Dedifferentiated amniotic fluid mesenchymal stem cell (primary cell): Measurements from ENCODE around the gene PPP2R2D.
"Not testable (repeated sequence)": the region's sequence is repeated elsewhere in the genome, so short reads cannot be mapped to it uniquely, and the experiment has no call there.

Source experiments
- DNase-seq: peaks from one replicate; pipeline ENCODE4 v3.0.0-alpha.2; 2016; ENCODE audit errors: extremely low spot score

Gene PPP2R2D

GRCh38 chr10:131977323-131978096 lies 76.7 kb downstream of the PPP2R2D start:
- no peak for DNase-seq

GRCh38 chr10:131978366-131978765 lies 77.6 kb downstream of the PPP2R2D start:
- no peak for DNase-seq

- no peak for DNase-seq
Measured at GRCh38 chr10:131978851-131979250, 78.0 kb downstream of the PPP2R2D start.

- DNase-seq, result no peak
Measured at GRCh38 chr10:131979336-131979735, 78.5 kb downstream of the PPP2R2D start.

- DNase-seq, result no peak
Measured at GRCh38 chr10:131979821-131980270, 79.0 kb downstream of the PPP2R2D start.

- no peak for DNase-seq
Measured at GRCh38 chr10:131980321-131980720, 79.5 kb downstream of the PPP2R2D start.

GRCh38 chr10:131980761-131981428 lies 80.1 kb downstream of the PPP2R2D start:
- DNase-seq, result no peak

GRCh38 chr10:131981429-131982184 lies 80.8 kb downstream of the PPP2R2D start, which contains the start of gene BNIP3:
BNIP3 (minus strand) TSS chr10:131981923; CDS start chr10:131981806, 117 bp downstream.
- peak; percentile 90 for DNase-seq

- no peak for DNase-seq
Measured at GRCh38 chr10:131982185-131982756, 81.5 kb downstream of the PPP2R2D start.

- no peak for DNase-seq
Measured at GRCh38 chr10:131982796-131983195, 82.0 kb downstream of the PPP2R2D start.

GRCh38 chr10:131983780-131984179 lies 83.0 kb downstream of the PPP2R2D start:
- peak; percentile 70 for DNase-seq

- not testable (repeated sequence) for DNase-seq
Measured at GRCh38 chr10:131986851-131987250, 86.0 kb downstream of the PPP2R2D start.

- not testable (repeated sequence) for DNase-seq
Measured at GRCh38 chr10:131987301-131987700, 86.5 kb downstream of the PPP2R2D start.

- not testable (repeated sequence) for DNase-seq
Measured at GRCh38 chr10:131987786-131988185, 87.0 kb downstream of the PPP2R2D start.

GRCh38 chr10:131991726-131992125 lies 90.9 kb downstream of the PPP2R2D start:
- no peak for DNase-seq

GRCh38 chr10:131993275-131993674 lies 92.5 kb downstream of the PPP2R2D start:
- DNase-seq, result no peak

GRCh38 chr10:131994435-131994834 lies 93.6 kb downstream of the PPP2R2D start:
- no peak for DNase-seq

GRCh38 chr10:131996466-131997365 lies 95.9 kb downstream of the PPP2R2D start:
- no peak for DNase-seq

- peak; percentile 78 for DNase-seq
Measured at GRCh38 chr10:131997366-131998049, 96.7 kb downstream of the PPP2R2D start.
